Fibroblast of lung (primary cell): Measurements from ENCODE around the gene UBL3. TPM values are rescaled to one million over a fixed set of nuclear protein-coding genes. Genes with fewer than 3 reads are reported as not detected.
A peak's percentile ranks its signal among the peaks of the same experiment; 100 is the strongest.

Experiments used
- DNase-seq, 2 donors: peaks; one replicate each; pipeline versions ENCODE4 v3.0.0 to v3.0.0-alpha.2; 2010; ENCODE audit warnings: low read depth in 2 of 2
- H2AFZ ChIP-seq: 2 replicates; pipeline ENCODE4 v1.5.1; 2012; ENCODE audit warnings: low read length, control low read depth, inconsistent platforms
- H3K27ac ChIP-seq: 2 replicates; pipeline ENCODE4 v1.5.1; 2011; ENCODE audit warnings: low read length, control low read depth; ENCODE audit not compliant: insufficient read depth
- H3K27me3 ChIP-seq: 2 replicates; pipeline ENCODE4 v1.5.1; 2011; ENCODE audit warnings: mild to moderate bottlenecking, low read length; ENCODE audit not compliant: control insufficient read depth, insufficient read depth
- H3K36me3 ChIP-seq: 2 replicates; pipeline ENCODE4 v1.5.1; 2011; ENCODE audit warnings: low read length; ENCODE audit not compliant: control insufficient read depth, insufficient read depth
- H3K4me1 ChIP-seq: 2 replicates; pipeline ENCODE4 v1.5.1; 2011; ENCODE audit warnings: low read length; ENCODE audit not compliant: control insufficient read depth, insufficient read depth; ENCODE audit errors: extremely low read depth
- H3K4me2 ChIP-seq: 2 replicates; pipeline ENCODE4 v1.5.1; 2011; ENCODE audit warnings: low read length, control low read depth; ENCODE audit not compliant: insufficient read depth; ENCODE audit errors: extremely low read depth
- H3K4me3 ChIP-seq, 4 experiments: fragments of 200-600 bp in 1 of 4; sonication (generic) in 1 of 4; replicated peaks in 1 of 4; 2 replicates each; pipeline ENCODE4 v1.5.1; 2011 to 2016; ENCODE audit warnings: low read length in 4 of 4, low read depth in 3 of 4, mild to moderate bottlenecking in 3 of 4, control low read depth in 2 of 4, inconsistent platforms in 1 of 4, mixed read lengths in 1 of 4; ENCODE audit not compliant: insufficient read depth in 1 of 4; ENCODE audit errors: control extremely low read depth in 1 of 4
- H3K79me2 ChIP-seq: 2 replicates; pipeline ENCODE4 v1.5.1; 2012; ENCODE audit warnings: mild to moderate bottlenecking, low read length, inconsistent platforms; ENCODE audit not compliant: control insufficient read depth, insufficient read depth
- H3K9ac ChIP-seq: 2 replicates; pipeline ENCODE4 v1.5.1; 2011; ENCODE audit warnings: mild to moderate bottlenecking, low read length, control low read depth; ENCODE audit not compliant: insufficient read depth
- H3K9me3 ChIP-seq: 2 replicates; pipeline ENCODE4 v1.5.1; 2012; ENCODE audit warnings: low read depth, low read length; ENCODE audit not compliant: control insufficient read depth, insufficient read depth
- H4K20me1 ChIP-seq: 2 replicates; pipeline ENCODE4 v1.5.1; 2011; ENCODE audit warnings: low read length; ENCODE audit not compliant: control insufficient read depth, insufficient read depth; ENCODE audit errors: extremely low read depth
- CTCF ChIP-seq, 2 donors: IDR thresholded peaks in 1 of 2; conservative IDR thresholded peaks in 1 of 2; 1 replicate in 1 of 2; 2 replicates in 1 of 2; pipeline ENCODE4 v1.5.1; 2011 to 2012; ENCODE audit warnings: low read length in 2 of 2, control low read depth in 1 of 2, inconsistent platforms in 1 of 2, low read depth in 1 of 2, mild to moderate bottlenecking in 1 of 2
- EZH2 ChIP-seq: IDR thresholded peaks from 2 replicates; pipeline ENCODE4 v1.5.1; 2012; ENCODE audit warnings: low read length, control low read depth, mild to moderate bottlenecking; ENCODE audit errors: missing control alignments
- polyA plus RNA-seq, 2 donors: library from polyadenylated mRNA; depleted of rRNA in 1 of 2; stranded (reverse) in 1 of 2; unstranded in 1 of 2; fragments of >200 nt; gene quantifications; 2 replicates each; pipeline ENCODE4 v1.2.1, GENCODE V29; 2011 to 2012; ENCODE audit warnings: missing spikeins in 1 of 2
- total RNA-seq: library from RNA; depleted of rRNA; stranded (reverse); fragments of >200 nt; gene quantifications from 2 replicates; pipeline ENCODE4 v1.2.1, GENCODE V29; 2014

The UBL3 gene
- total and polyA plus RNA-seq, 2 donors (not counting 1 experiment from before 2014, with no cell fraction given): 10.7 to 18.3 TPM

- no peaks in the 10 kb centered on the region for H3K4me1 ChIP-seq
- no peak overlapping the region for H3K4me2 ChIP-seq
- peaks cover 7% of the 10 kb centered on the region for H3K79me2 ChIP-seq
- H3K27ac ChIP-seq: no peak overlapping the region
- no peaks in the 10 kb centered on the region for H3K27me3 ChIP-seq
- no peaks in the 10 kb centered on the region for H3K9me3 ChIP-seq
- H2AFZ ChIP-seq: no peak overlapping the region
- no peak for TF ChIP-seq CTCF (conservative IDR thresholded peaks at IDR 0.05 in 1 of 2, IDR thresholded peaks at IDR 0.05 in 1 of 2; ENCODE audit: low read depth in 1 of 2, low read length in 2 of 2)
- TF ChIP-seq EZH2: no peak
- no peak overlapping the region for H3K9ac ChIP-seq
- DNase-seq: no peak
- H3K4me3 ChIP-seq: no peak overlapping the region
- H3K36me3 ChIP-seq: no peaks in the 10 kb centered on the region
- H4K20me1 ChIP-seq: no peaks in the 10 kb centered on the region
Measured at GRCh38 chr13:29810898-29811297, 39.5 kb downstream of the UBL3 start.

GRCh38 chr13:29810145-29810742 lies 40.2 kb downstream of the UBL3 start:
- TF ChIP-seq EZH2 (no peak), CTCF (conservative IDR thresholded peaks at IDR 0.05 in 1 of 2, IDR thresholded peaks at IDR 0.05 in 1 of 2; ENCODE audit: low read depth in 1 of 2, low read length in 2 of 2) (no peak)
- H3K36me3 ChIP-seq: no peaks in the 10 kb centered on the region
- H2AFZ ChIP-seq: no peak overlapping the region
- H3K9ac ChIP-seq: no peak overlapping the region
- no peaks in the 10 kb centered on the region for H4K20me1 ChIP-seq
- no peaks in the 10 kb centered on the region for H3K27me3 ChIP-seq
- H3K4me3 ChIP-seq: no peak overlapping the region
- H3K79me2 ChIP-seq: peaks cover 7% of the 10 kb centered on the region
- no peak overlapping the region for H3K27ac ChIP-seq
- no peaks in the 10 kb centered on the region for H3K9me3 ChIP-seq
- no peak overlapping the region for H3K4me2 ChIP-seq
- no peaks in the 10 kb centered on the region for H3K4me1 ChIP-seq
- DNase-seq: peak in 1 of 2 donors; percentile 53

GRCh38 chr13:29808264-29808663 lies 42.2 kb downstream of the UBL3 start:
- no peak overlapping the region for H3K4me3 ChIP-seq
- no peaks in the 10 kb centered on the region for H4K20me1 ChIP-seq
- no peak overlapping the region for H3K4me2 ChIP-seq
- no peaks in the 10 kb centered on the region for H3K36me3 ChIP-seq
- no peak overlapping the region for H3K27ac ChIP-seq
- H3K4me1 ChIP-seq: no peaks in the 10 kb centered on the region
- H3K9ac ChIP-seq: no peak overlapping the region
- H3K79me2 ChIP-seq: peaks cover 4% of the 10 kb centered on the region
- H3K9me3 ChIP-seq: no peaks in the 10 kb centered on the region
- DNase-seq: no peak
- no peaks in the 10 kb centered on the region for H3K27me3 ChIP-seq
- H2AFZ ChIP-seq: no peak overlapping the region
- TF ChIP-seq CTCF (conservative IDR thresholded peaks at IDR 0.05 in 1 of 2, IDR thresholded peaks at IDR 0.05 in 1 of 2; ENCODE audit: low read depth in 1 of 2, low read length in 2 of 2) (no peak), EZH2 (no peak)
